COLO829 (cell line): ENCODE data around the gene ZNF652.
"Not testable (repeated sequence)": the region's sequence is repeated elsewhere in the genome, so short reads cannot be mapped to it uniquely, and the experiment has no call there.

Experiments used
- DNase-seq: peaks from one replicate; pipeline ENCODE4 v3.0.0; 2012; ENCODE audit warnings: low spot score

ZNF652 gene

GRCh38 chr17:49386373-49386772, 24.3 kb upstream of the ZNF652 start:
- DNase-seq: no peak

DNA sequence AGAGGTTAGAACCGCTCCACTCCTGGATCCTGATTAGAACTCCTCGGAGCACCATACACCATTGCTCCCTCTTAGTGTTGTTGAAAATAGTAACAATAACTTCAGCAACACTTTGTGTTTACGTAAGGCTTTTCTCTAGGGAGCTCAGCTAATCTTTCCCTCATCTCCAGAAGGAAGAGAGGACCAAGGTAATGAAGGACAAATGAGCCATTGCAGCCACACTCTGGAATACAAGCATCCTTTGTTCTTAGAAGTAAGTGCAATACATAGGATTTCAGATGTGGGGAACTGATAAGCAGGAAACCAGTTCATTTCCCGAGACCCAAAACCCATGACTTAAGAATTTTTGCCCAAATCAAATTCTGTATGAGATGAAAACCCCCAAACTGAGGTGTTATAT, 22.9 kb upstream of the ZNF652 start:
- peak; percentile 86 for DNase-seq

DNA sequence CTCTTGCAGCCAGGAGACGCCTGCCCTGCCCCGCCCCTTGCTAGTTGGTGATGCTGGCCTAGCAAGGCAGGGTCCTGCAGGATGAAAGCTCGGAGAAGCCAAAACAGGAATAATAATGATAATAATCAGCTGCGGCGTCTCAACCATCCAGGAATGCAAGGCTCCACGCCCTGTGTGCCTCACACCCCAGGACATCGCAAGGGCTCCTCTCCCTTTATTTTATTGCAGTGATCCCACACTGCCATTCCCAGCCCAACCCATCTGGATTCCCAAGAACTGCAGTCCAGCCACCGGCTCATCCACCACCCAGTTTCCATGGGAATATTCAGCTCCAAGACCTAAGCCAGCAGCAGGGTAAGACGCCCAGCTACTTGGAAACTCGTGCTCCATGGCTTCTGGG, 21.0 kb upstream of the ZNF652 start:
- no peak for DNase-seq

GRCh38 chr17:49382556-49382955, 20.5 kb upstream of the ZNF652 start:
- DNase-seq: no peak

DNA sequence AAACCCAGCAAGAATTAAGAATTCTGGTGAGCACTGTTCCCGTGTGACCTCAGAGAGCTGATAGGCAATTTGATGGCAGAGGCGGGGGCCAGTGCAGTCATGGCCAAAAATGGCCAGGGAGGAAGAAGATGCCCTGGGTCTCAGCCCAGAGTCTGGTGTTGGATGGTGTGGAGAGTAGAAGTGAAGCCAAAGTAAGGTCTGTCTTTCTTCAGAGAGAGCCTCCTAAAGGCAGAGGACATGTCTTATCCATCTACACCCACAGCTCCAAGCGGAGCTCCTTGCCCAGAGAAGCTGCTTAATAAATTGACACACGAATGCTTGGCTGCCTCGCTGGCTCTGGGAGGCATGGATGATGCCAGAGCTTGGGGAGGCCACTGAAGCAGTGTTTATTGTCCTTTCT, 19.7 kb upstream of the ZNF652 start:
- DNase-seq: no peak

DNA sequence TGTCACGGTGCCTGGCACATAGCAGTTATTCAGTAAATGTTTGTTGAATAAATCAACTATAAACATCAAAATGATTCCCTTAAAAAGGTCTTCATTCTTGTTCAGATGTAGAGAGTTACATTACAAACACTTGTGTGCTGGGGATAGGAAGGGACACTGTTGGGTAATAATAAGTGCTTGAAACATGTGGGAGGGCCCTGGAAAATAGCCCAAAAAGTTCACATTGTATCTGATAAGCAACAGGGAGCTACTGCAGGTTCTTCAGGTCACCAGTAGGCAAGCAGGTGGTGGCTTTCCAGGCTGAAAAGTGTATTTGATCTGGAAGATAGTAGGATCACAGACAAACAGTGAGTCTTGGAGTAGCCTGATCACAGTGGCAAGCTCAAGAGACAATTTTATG, 19.0 kb upstream of the ZNF652 start:
- no peak for DNase-seq

DNA sequence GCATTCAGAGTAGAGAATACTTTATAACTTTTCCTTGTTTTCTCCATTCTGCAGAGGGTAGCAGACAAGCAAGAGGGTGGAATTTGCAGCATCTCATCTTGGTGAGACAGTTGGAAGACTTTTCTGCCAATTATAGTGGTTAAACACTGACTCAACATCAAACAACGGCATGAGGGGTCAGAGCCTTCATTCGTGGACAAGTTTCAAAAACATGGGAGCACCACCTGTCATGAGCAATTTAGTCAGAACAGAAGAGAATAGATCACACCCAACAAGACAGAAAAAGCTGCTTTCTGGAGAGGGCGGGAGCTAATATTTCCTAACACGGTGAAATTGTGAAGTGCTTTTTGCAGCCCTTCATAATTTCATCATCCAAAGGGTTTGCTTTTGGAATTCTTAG, 17.9 kb upstream of the ZNF652 start:
- no peak for DNase-seq

- DNase-seq: no peak
Measured at GRCh38 chr17:49378311-49378710, 16.3 kb upstream of the ZNF652 start.

- no peak for DNase-seq
Measured at GRCh38 chr17:49375544-49375943, 13.5 kb upstream of the ZNF652 start.

DNA sequence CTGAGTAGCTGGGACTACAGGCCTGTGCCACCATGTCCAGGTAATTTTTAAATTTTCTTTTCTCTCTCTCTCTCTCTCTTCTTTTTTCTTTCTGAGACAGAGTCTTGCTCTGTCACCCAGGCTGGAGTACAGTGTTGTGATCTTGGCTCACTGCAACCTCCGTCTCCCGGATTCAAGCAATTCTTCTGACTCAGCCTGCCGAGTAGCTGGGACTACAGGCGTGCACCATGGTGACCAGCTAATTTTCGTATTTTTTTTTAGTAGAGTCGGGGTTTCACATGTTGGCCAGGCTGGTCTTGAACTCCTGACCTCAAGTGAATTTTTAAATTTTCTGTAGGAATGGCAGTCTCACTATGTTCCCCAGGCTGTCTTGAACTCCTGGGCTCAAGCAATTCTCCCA, 11.1 kb upstream of the ZNF652 start:
- DNase-seq: no peak

GRCh38 chr17:49372425-49372824, 10.4 kb upstream of the ZNF652 start:
- no peak for DNase-seq

GRCh38 chr17:49370971-49371834, 9.2 kb upstream of the ZNF652 start:
- no peak for DNase-seq

- DNase-seq: no peak
Measured at GRCh38 chr17:49369760-49370159, 7.7 kb upstream of the ZNF652 start.

GRCh38 chr17:49369089-49369488, 7.0 kb upstream of the ZNF652 start:
- no peak for DNase-seq

GRCh38 chr17:49365667-49366066, 3.6 kb upstream of the ZNF652 start:
- DNase-seq: no peak

DNA sequence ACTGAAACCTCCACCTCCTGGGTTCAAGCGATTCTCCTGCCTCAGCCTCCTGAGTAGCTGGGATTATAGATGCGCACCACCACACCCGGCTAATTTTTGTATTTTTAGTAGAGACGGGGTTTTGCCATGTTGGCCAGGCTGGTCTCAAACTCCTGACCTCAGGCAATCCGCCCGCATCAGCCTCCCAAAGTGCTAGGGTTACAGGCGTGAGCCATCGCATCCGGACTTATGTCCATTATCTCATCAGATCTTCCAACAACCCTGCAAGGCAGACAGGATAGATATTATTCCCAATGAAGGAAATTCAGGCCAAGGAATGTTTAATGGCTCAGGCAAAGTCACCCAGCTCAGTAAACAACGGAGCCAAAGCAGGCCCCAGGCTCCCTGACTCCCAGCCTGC, 3.1 kb upstream of the ZNF652 start:
- not testable (repeated sequence) for DNase-seq

DNA sequence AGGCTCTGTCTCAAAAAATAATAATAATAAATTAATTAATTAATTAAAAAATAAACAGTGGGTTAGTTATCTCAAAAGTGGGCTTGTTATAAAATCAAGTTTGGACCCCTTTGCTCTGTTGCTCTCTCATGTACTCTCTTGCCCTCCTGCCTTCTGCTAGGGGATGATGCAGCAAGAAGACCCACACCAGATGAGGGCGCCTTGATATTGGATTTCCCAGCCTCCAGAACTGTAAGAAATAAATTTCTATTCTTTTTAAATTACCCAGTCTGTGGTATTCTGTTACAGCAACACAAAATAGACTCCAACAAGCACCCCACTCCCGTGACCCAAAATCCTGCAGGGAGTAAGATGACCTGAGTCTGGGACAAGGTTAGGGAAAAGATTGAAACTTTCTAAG, 2.1 kb upstream of the ZNF652 start:
- no peak for DNase-seq

GRCh38 chr17:49363251-49363650, 1.2 kb upstream of the ZNF652 start:
- no peak for DNase-seq

- no peak for DNase-seq
Measured at GRCh38 chr17:49362723-49363117, 670 bp upstream of the ZNF652 start.

GRCh38 chr17:49361129-49361901, 735 bp downstream of the ZNF652 start:
- no peak for DNase-seq

DNA sequence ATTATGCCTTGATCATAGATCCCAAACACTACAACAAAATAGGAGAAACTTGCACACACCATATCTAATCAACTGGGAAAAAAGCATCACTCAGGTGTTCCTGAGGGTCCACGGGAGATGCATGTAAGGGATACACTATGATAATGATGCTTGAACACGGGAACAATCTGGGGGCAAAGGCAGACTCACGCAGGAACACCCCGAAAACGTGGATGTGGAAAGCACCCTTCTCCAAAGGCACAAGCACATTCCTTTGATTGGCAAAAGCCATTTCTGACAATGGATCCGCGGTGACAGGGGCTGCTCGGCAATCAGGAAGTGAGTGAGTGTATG, 1.3 kb downstream of the ZNF652 start:
- no peak for DNase-seq

GRCh38 chr17:49359990-49360795, 1.9 kb downstream of the ZNF652 start:
- DNase-seq: no peak
